Measurements from ENCODE around the gene ATP1A2. TPM values are rescaled to one million over a fixed set of nuclear protein-coding genes. Genes with fewer than 3 reads are reported as not detected.

Gene ATP1A2
- total RNA-seq, 2 experiments from 2014 or later: not detected

- H3K27me3 Mint-ChIP-seq: no peaks in the 10 kb centered on the region
- no peaks in the 10 kb centered on the region for H3K4me1 Mint-ChIP-seq
- H3K27ac Mint-ChIP-seq: no peak overlapping the region
- H3K4me3 Mint-ChIP-seq: no peak overlapping the region
- no peaks in the 10 kb centered on the region for H3K36me3 Mint-ChIP-seq
- no peaks in the 10 kb centered on the region for H3K9me3 Mint-ChIP-seq
- DNase-seq: no peak
These were observed 18.6 kb downstream of the ATP1A2 start for GRCh38 chr1:160133990-160134770.

- Mint-ChIP-seq H3K27ac (no peak overlapping the region), H3K9me3 (no peaks in the 10 kb centered on the region), H3K4me1 (no peaks in the 10 kb centered on the region), H3K4me3 (no peak overlapping the region), H3K27me3 (no peaks in the 10 kb centered on the region), H3K36me3 (no peaks in the 10 kb centered on the region)
- DNase-seq: no peak
These were observed 19.4 kb downstream of the ATP1A2 start for GRCh38 chr1:160134791-160135572.

- no peak for DNase-seq
- H3K27ac Mint-ChIP-seq: no peak overlapping the region
- no peaks in the 10 kb centered on the region for H3K36me3 Mint-ChIP-seq
- H3K27me3 Mint-ChIP-seq: no peaks in the 10 kb centered on the region
- no peaks in the 10 kb centered on the region for H3K9me3 Mint-ChIP-seq
- H3K4me1 Mint-ChIP-seq: no peaks in the 10 kb centered on the region
- H3K4me3 Mint-ChIP-seq: no peak overlapping the region
These were observed 20.8 kb downstream of the ATP1A2 start for GRCh38 chr1:160136121-160136925.

- H3K4me3 Mint-ChIP-seq: no peak overlapping the region
- no peaks in the 10 kb centered on the region for H3K36me3 Mint-ChIP-seq
- peaks cover under 1% of the 10 kb centered on the region for H3K27me3 Mint-ChIP-seq
These were observed 21.3 kb downstream of the ATP1A2 start for GRCh38 chr1:160136926-160137200.

GRCh38 chr1:160137216-160137862 lies 21.8 kb downstream of the ATP1A2 start:
- no peak overlapping the region for H3K27ac Mint-ChIP-seq
- no peaks in the 10 kb centered on the region for H3K36me3 Mint-ChIP-seq
- H3K4me3 Mint-ChIP-seq: no peak overlapping the region
- peaks cover 5% of the 10 kb centered on the region for H3K27me3 Mint-ChIP-seq
- no peaks in the 10 kb centered on the region for H3K9me3 Mint-ChIP-seq
- no peaks in the 10 kb centered on the region for H3K4me1 Mint-ChIP-seq
- DNase-seq: no peak

More at GRCh38 chr1:160136926-160137200, 21.3 kb downstream of the ATP1A2 start:
- Mint-ChIP-seq H3K9me3 (no peaks in the 10 kb centered on the region), H3K4me1 (no peaks in the 10 kb centered on the region), H3K27ac (no peak overlapping the region)
- no peak for DNase-seq

- no peaks in the 10 kb centered on the region for H3K4me1 Mint-ChIP-seq
- no peak overlapping the region for H3K27ac Mint-ChIP-seq
- no peaks in the 10 kb centered on the region for H3K36me3 Mint-ChIP-seq
- H3K27me3 Mint-ChIP-seq: peaks cover 12% of the 10 kb centered on the region
- no peak for DNase-seq
- no peak overlapping the region for H3K4me3 Mint-ChIP-seq
- no peaks in the 10 kb centered on the region for H3K9me3 Mint-ChIP-seq
These were observed 24.3 kb downstream of the ATP1A2 start for GRCh38 chr1:160139840-160140239.

- Mint-ChIP-seq H3K4me3 (no peak overlapping the region), H3K27ac (no peak overlapping the region), H3K9me3 (no peaks in the 10 kb centered on the region), H3K4me1 (no peaks in the 10 kb centered on the region), H3K27me3 (peaks cover 12% of the 10 kb centered on the region), H3K36me3 (no peaks in the 10 kb centered on the region)
- DNase-seq: no peak
These were observed 28.1 kb downstream of the ATP1A2 start for GRCh38 chr1:160143695-160144094.

- no peaks in the 10 kb centered on the region for H3K4me1 Mint-ChIP-seq
- H3K4me3 Mint-ChIP-seq: no peak overlapping the region
- no peaks in the 10 kb centered on the region for H3K9me3 Mint-ChIP-seq
- H3K27me3 Mint-ChIP-seq: peaks cover 12% of the 10 kb centered on the region
- no peaks in the 10 kb centered on the region for H3K36me3 Mint-ChIP-seq
- no peak for DNase-seq
- no peak overlapping the region for H3K27ac Mint-ChIP-seq
These were observed 29.4 kb downstream of the ATP1A2 start for GRCh38 chr1:160144921-160145320.

GRCh38 chr1:160146107-160146506 lies 30.5 kb downstream of the ATP1A2 start:
- Mint-ChIP-seq H3K4me3 (no peak overlapping the region), H3K9me3 (no peaks in the 10 kb centered on the region), H3K36me3 (no peaks in the 10 kb centered on the region), H3K27me3 (peaks cover 12% of the 10 kb centered on the region), H3K4me1 (no peaks in the 10 kb centered on the region), H3K27ac (no peak overlapping the region)
- DNase-seq: no peak

GRCh38 chr1:160148121-160148520 lies 32.6 kb downstream of the ATP1A2 start:
- H3K9me3 Mint-ChIP-seq: no peaks in the 10 kb centered on the region
- H3K4me1 Mint-ChIP-seq: no peaks in the 10 kb centered on the region
- H3K27ac Mint-ChIP-seq: no peak overlapping the region
- no peak for DNase-seq
- no peaks in the 10 kb centered on the region for H3K27me3 Mint-ChIP-seq
- no peak overlapping the region for H3K4me3 Mint-ChIP-seq
- no peaks in the 10 kb centered on the region for H3K36me3 Mint-ChIP-seq

- Mint-ChIP-seq H3K27ac (no peak overlapping the region), H3K9me3 (no peaks in the 10 kb centered on the region), H3K36me3 (no peaks in the 10 kb centered on the region), H3K4me1 (no peaks in the 10 kb centered on the region), H3K27me3 (no peaks in the 10 kb centered on the region), H3K4me3 (no peak overlapping the region)
- DNase-seq: no peak
These were observed 33.7 kb downstream of the ATP1A2 start for GRCh38 chr1:160149233-160149632.

GRCh38 chr1:160149716-160150115 lies 34.2 kb downstream of the ATP1A2 start:
- no peak for DNase-seq
- H3K4me3 Mint-ChIP-seq: no peak overlapping the region

GRCh38 chr1:160151303-160151702 lies 35.7 kb downstream of the ATP1A2 start, which contains the start of gene ATP1A4:
Gene ATP1A4, plus strand, starts transcription at chr1:160151603. Its CDS starts 438 bp downstream, at chr1:160152041.
- H3K9me3 Mint-ChIP-seq: no peaks in the 10 kb centered on the region
- H3K27ac Mint-ChIP-seq: no peak within 1 kb of the TSS
- no peaks in the 10 kb centered on the region for H3K36me3 Mint-ChIP-seq
- no peak for DNase-seq
- H3K4me3 Mint-ChIP-seq: no peak within 1 kb of the TSS
- no peaks in the 10 kb centered on the region for H3K27me3 Mint-ChIP-seq
- no peaks in the 10 kb centered on the region for H3K4me1 Mint-ChIP-seq

More at GRCh38 chr1:160149716-160150115, 34.2 kb downstream of the ATP1A2 start:
- H3K9me3 Mint-ChIP-seq: no peaks in the 10 kb centered on the region
- no peaks in the 10 kb centered on the region for H3K4me1 Mint-ChIP-seq
- H3K36me3 Mint-ChIP-seq: no peaks in the 10 kb centered on the region
- no peaks in the 10 kb centered on the region for H3K27me3 Mint-ChIP-seq
- no peak overlapping the region for H3K27ac Mint-ChIP-seq

GRCh38 chr1:160154790-160155189 lies 39.2 kb downstream of the ATP1A2 start:
- H3K27me3 Mint-ChIP-seq: no peaks in the 10 kb centered on the region
- no peak overlapping the region for H3K27ac Mint-ChIP-seq
- H3K9me3 Mint-ChIP-seq: no peaks in the 10 kb centered on the region
- H3K4me1 Mint-ChIP-seq: no peaks in the 10 kb centered on the region
- H3K36me3 Mint-ChIP-seq: no peaks in the 10 kb centered on the region
- no peak overlapping the region for H3K4me3 Mint-ChIP-seq
- no peak for DNase-seq

- DNase-seq: no peak
- Mint-ChIP-seq H3K27me3 (no peaks in the 10 kb centered on the region), H3K27ac (no peak overlapping the region), H3K4me3 (no peak overlapping the region), H3K4me1 (no peaks in the 10 kb centered on the region), H3K36me3 (no peaks in the 10 kb centered on the region), H3K9me3 (no peaks in the 10 kb centered on the region)
These were observed 40.8 kb downstream of the ATP1A2 start for GRCh38 chr1:160156361-160156760.

All from activated naive CD8-positive, alpha-beta T cell treated with anti-CD3 and anti-CD28 coated beads for 36 hours (primary cell).